Astrocyte of the spinal cord (primary cell): ENCODE measurements around the gene ANXA8.

Source experiments
- DNase-seq: peaks from one replicate; pipeline ENCODE4 v3.0.0; 2011; ENCODE audit warnings: low read depth, low spot score
- H3K4me3 ChIP-seq: 2 replicates; pipeline ENCODE4 v1.5.1; 2011; ENCODE audit warnings: low read depth, mild to moderate bottlenecking, low read length, moderate library complexity
- in situ Hi-C: cut with HindIII; loops from 2 replicates; pipeline ENCODE4 v1.10.0; 2017; ENCODE audit warnings: low sequenced_read_pairs
- TF ChIP-seq, protein P1 (sequence below): IDR thresholded peaks from 2 replicates; pipeline ENCODE4 v1.5.1; 2012; ENCODE audit warnings: low read depth, mild to moderate bottlenecking, low read length, inconsistent platforms

The ANXA8 gene

GRCh38 chr10:47418321-47418720 lies 65.6 kb downstream of the ANXA8 start:
- H3K4me3 ChIP-seq: no peak overlapping the region
- no peak for DNase-seq
- TF ChIP-seq, protein P1, sequence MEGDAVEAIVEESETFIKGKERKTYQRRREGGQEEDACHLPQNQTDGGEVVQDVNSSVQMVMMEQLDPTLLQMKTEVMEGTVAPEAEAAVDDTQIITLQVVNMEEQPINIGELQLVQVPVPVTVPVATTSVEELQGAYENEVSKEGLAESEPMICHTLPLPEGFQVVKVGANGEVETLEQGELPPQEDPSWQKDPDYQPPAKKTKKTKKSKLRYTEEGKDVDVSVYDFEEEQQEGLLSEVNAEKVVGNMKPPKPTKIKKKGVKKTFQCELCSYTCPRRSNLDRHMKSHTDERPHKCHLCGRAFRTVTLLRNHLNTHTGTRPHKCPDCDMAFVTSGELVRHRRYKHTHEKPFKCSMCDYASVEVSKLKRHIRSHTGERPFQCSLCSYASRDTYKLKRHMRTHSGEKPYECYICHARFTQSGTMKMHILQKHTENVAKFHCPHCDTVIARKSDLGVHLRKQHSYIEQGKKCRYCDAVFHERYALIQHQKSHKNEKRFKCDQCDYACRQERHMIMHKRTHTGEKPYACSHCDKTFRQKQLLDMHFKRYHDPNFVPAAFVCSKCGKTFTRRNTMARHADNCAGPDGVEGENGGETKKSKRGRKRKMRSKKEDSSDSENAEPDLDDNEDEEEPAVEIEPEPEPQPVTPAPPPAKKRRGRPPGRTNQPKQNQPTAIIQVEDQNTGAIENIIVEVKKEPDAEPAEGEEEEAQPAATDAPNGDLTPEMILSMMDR: no peak
- in situ Hi-C loops: no loop called here
